Measurements from ENCODE around the gene GOLGB1. TPM values are rescaled to one million over a fixed set of nuclear protein-coding genes. Genes with fewer than 3 reads are reported as not detected.

Gene GOLGB1
- total and polyA plus RNA-seq, 4 donors = 10.1 to 58.8 (median 33.0) TPM

GRCh38 chr3:121663171-121663847 lies 86.2 kb downstream of the GOLGB1 start:
- Histone ChIP-seq H3K4me3 (ENCODE audit: low read depth in 1 of 3, low read length in 3 of 3) (no peak overlapping the region), H3K36me3 (ENCODE audit: control insufficient read depth in 4 of 4, insufficient read depth in 3 of 4, low read depth in 1 of 4, low read length in 3 of 4) (peaks cover 9 to 55% (median 49%) of the 10 kb centered on the region in 4 donors), H3K27ac (ENCODE audit: low read depth in 1 of 2, low read length in 2 of 2) (no peak overlapping the region), H3K27me3 (ENCODE audit: control insufficient read depth in 4 of 4, insufficient read depth in 4 of 4, low read length in 3 of 4) (no peaks in the 10 kb centered on the region), H3K4me1 (ENCODE audit: control insufficient read depth in 4 of 4, insufficient read depth in 4 of 4, low read length in 3 of 4) (peaks cover 0 to 3% (median 0%) of the 10 kb centered on the region in 4 donors), H3K9me3 (ENCODE audit: control insufficient read depth in 4 of 4, low read length in 3 of 4) (no peaks in the 10 kb centered on the region), H3K9ac (ENCODE audit: low read depth in 1 of 2, low read length in 2 of 2) (no peak overlapping the region)
- 86% methylated on average over 2 of the region's 2 CpGs for WGBS
- no peak for DNase-seq (ENCODE audit: low spot score)
- no peak for TF ChIP-seq REST (IDR thresholded peaks at IDR 0.05)
- TF ChIP-seq RAD21 (IDR thresholded peaks at IDR 0.05) = no peak
- TF ChIP-seq FOXA1 (IDR thresholded peaks at IDR 0.05) = no peak
- no peak for TF ChIP-seq CTCF (IDR thresholded peaks at IDR 0.05; ENCODE audit: low read depth, low read length, missing input control)

- no peak for DNase-seq (ENCODE audit: low spot score)
- H3K36me3 ChIP-seq (ENCODE audit: control insufficient read depth in 4 of 4, insufficient read depth in 3 of 4, low read depth in 1 of 4, low read length in 3 of 4) = peaks cover 7 to 50% (median 45%) of the 10 kb centered on the region in 4 donors
- no peak overlapping the region for H3K9ac ChIP-seq (ENCODE audit: low read depth in 1 of 2, low read length in 2 of 2)
- H3K4me3 ChIP-seq (ENCODE audit: low read depth in 1 of 3, low read length in 3 of 3) = no peak overlapping the region
- peaks cover 0 to 3% (median 0%) of the 10 kb centered on the region in 4 donors for H3K4me1 ChIP-seq (ENCODE audit: control insufficient read depth in 4 of 4, insufficient read depth in 4 of 4, low read length in 3 of 4)
- H3K27ac ChIP-seq (ENCODE audit: low read depth in 1 of 2, low read length in 2 of 2) = no peak overlapping the region
- no peaks in the 10 kb centered on the region for H3K9me3 ChIP-seq (ENCODE audit: control insufficient read depth in 4 of 4, low read length in 3 of 4)
- no peaks in the 10 kb centered on the region for H3K27me3 ChIP-seq (ENCODE audit: control insufficient read depth in 4 of 4, insufficient read depth in 4 of 4, low read length in 3 of 4)
- TF ChIP-seq CTCF (IDR thresholded peaks at IDR 0.05; ENCODE audit: low read depth, low read length, missing input control) (no peak), FOXA1 (IDR thresholded peaks at IDR 0.05) (no peak)
Measured at GRCh38 chr3:121662742-121663141, 86.8 kb downstream of the GOLGB1 start.

GRCh38 chr3:121661376-121661775 lies 88.2 kb downstream of the GOLGB1 start:
- 93% methylated on average over 6 of the region's 6 CpGs for WGBS
- Histone ChIP-seq H3K4me1 (ENCODE audit: control insufficient read depth in 4 of 4, insufficient read depth in 4 of 4, low read length in 3 of 4) (peaks cover 0 to 3% (median under 1%) of the 10 kb centered on the region in 4 donors), H3K27me3 (ENCODE audit: control insufficient read depth in 4 of 4, insufficient read depth in 4 of 4, low read length in 3 of 4) (no peaks in the 10 kb centered on the region), H3K9me3 (ENCODE audit: control insufficient read depth in 4 of 4, low read length in 3 of 4) (no peaks in the 10 kb centered on the region), H3K27ac (ENCODE audit: low read depth in 1 of 2, low read length in 2 of 2) (peak overlapping the region; percentile 70 to 77), H3K9ac (ENCODE audit: low read depth in 1 of 2, low read length in 2 of 2) (no peak overlapping the region), H3K36me3 (ENCODE audit: control insufficient read depth in 4 of 4, insufficient read depth in 3 of 4, low read depth in 1 of 4, low read length in 3 of 4) (peaks cover 7 to 37% (median 31%) of the 10 kb centered on the region in 4 donors), H3K4me3 (ENCODE audit: low read depth in 1 of 3, low read length in 3 of 3) (no peak overlapping the region)
- no peak for DNase-seq (ENCODE audit: low spot score)
- no peak for TF ChIP-seq TAF1 (conservative IDR thresholded peaks at IDR 0.05)
- TF ChIP-seq YY1 (IDR thresholded peaks at IDR 0.05) = no peak
- TF ChIP-seq NR2F2 (IDR thresholded peaks at IDR 0.05) = no peak
- no peak for TF ChIP-seq HNF4G (IDR thresholded peaks at IDR 0.05)
- no peak for TF ChIP-seq GABPA (IDR thresholded peaks at IDR 0.05 in 1 of 2, conservative IDR thresholded peaks at IDR 0.05 in 1 of 2)
- TF ChIP-seq REST (IDR thresholded peaks at IDR 0.05) = no peak
- TF ChIP-seq ATF3 (IDR thresholded peaks at IDR 0.05) = no peak
- TF ChIP-seq FOXA2 (IDR thresholded peaks at IDR 0.05) = no peak
- no peak for TF ChIP-seq JUND (IDR thresholded peaks at IDR 0.05)
- no peak for TF ChIP-seq FOXA1 (IDR thresholded peaks at IDR 0.05)
- TF ChIP-seq MAX (IDR thresholded peaks at IDR 0.05) = no peak
- no peak for TF ChIP-seq RAD21 (IDR thresholded peaks at IDR 0.05)
